GM18873 (cell line): ENCODE results near the gene LRBA.

Experiments
- ATAC-seq: cut with Tn5 transposase; IDR thresholded peaks from one replicate; pipeline ENCODE4 v1.9.1; 2021; ENCODE audit warnings: mild to moderate bottlenecking, moderate library complexity, moderate number of reproducible peaks; ENCODE audit not compliant: unreplicated experiment, low FRiP score

The LRBA gene

GRCh38 chr4:150242820-150243458 lies 772.1 kb downstream of the LRBA start:
- no peak for ATAC-seq

- ATAC-seq, result no peak
Observed at GRCh38 chr4:150240011-150240410, 775.1 kb downstream of the LRBA start.

- no peak for ATAC-seq
Observed at GRCh38 chr4:150238591-150238990, 776.5 kb downstream of the LRBA start.

- no peak for ATAC-seq
Observed at GRCh38 chr4:150237110-150237872, 777.8 kb downstream of the LRBA start.

GRCh38 chr4:150236626-150237025 lies 778.5 kb downstream of the LRBA start:
- ATAC-seq, result no peak

- no peak for ATAC-seq
Observed at GRCh38 chr4:150235808-150236271, 779.2 kb downstream of the LRBA start.

GRCh38 chr4:150235317-150235716 lies 779.8 kb downstream of the LRBA start:
- no peak for ATAC-seq

GRCh38 chr4:150234246-150234645 lies 780.8 kb downstream of the LRBA start:
- ATAC-seq, result no peak

- ATAC-seq, result no peak
Observed at GRCh38 chr4:150232029-150232428, 783.1 kb downstream of the LRBA start.

- ATAC-seq, result no peak
Observed at GRCh38 chr4:150231107-150231770, 783.8 kb downstream of the LRBA start.

GRCh38 chr4:150230561-150230960 lies 784.5 kb downstream of the LRBA start:
- ATAC-seq, result no peak

- ATAC-seq, result no peak
Observed at GRCh38 chr4:150229520-150229919, 785.6 kb downstream of the LRBA start.

GRCh38 chr4:150224896-150225591 lies 790.0 kb downstream of the LRBA start:
- ATAC-seq, result no peak

GRCh38 chr4:150219841-150220240 lies 795.2 kb downstream of the LRBA start:
- ATAC-seq, result no peak

- no peak for ATAC-seq
Observed at GRCh38 chr4:150218447-150218846, 796.6 kb downstream of the LRBA start.

- no peak for ATAC-seq
Observed at GRCh38 chr4:150217808-150218207, 797.3 kb downstream of the LRBA start.

GRCh38 chr4:150217192-150217591 lies 797.9 kb downstream of the LRBA start:
- ATAC-seq, result no peak

GRCh38 chr4:150216726-150217125 lies 798.4 kb downstream of the LRBA start:
- ATAC-seq, result no peak

GRCh38 chr4:150215601-150216000 lies 799.5 kb downstream of the LRBA start:
- no peak for ATAC-seq
